HEK293 (cell line): ENCODE measurements around the gene RER1.

Experiments
- CTCF ChIA-PET: fragments of 350-600 bp; formaldehyde crosslinking; extraction: SDS; loops from one replicate; lab custom pipeline; 2021; ENCODE audit warnings: antibody characterized with exemption; lab: Yijun Ruan, JAX
- POLR2A ChIA-PET: fragments of 300-600 bp; formaldehyde crosslinking; extraction: SDS; loops from one replicate; lab custom pipeline; 2020; ENCODE audit warnings: antibody characterized with exemption, inconsistent platforms; lab: Yijun Ruan, JAX
- H3K27ac ChIP-seq: fragments of 200-500 bp; sonication (Bioruptor generic); 2 replicates; pipeline ENCODE4 v1.5.1; 2014; ENCODE audit warnings: low read depth, low read length, control low read depth, inconsistent platforms; ENCODE audit errors: extremely low read depth
- H3K36me3 ChIP-seq, 2 experiments: fragments of 200-500 bp in 1 of 2; sonication (Bioruptor generic) in 1 of 2; 1 replicate in 1 of 2; 2 replicates in 1 of 2; pipeline ENCODE4 v1.5.1; 2014 to 2017; ENCODE audit warnings: inconsistent platforms in 2 of 2, low read length in 2 of 2; ENCODE audit not compliant: control insufficient read depth in 2 of 2, insufficient read depth in 1 of 2
- H3K4me1 ChIP-seq: fragments of 200-500 bp; sonication (Bioruptor generic); 2 replicates; pipeline ENCODE4 v1.5.1; 2014; ENCODE audit warnings: mild to moderate bottlenecking, low read length, inconsistent platforms; ENCODE audit not compliant: control insufficient read depth, insufficient read depth
- H3K4me3 ChIP-seq: 2 replicates; pipeline ENCODE4 v1.5.1; 2011; ENCODE audit warnings: low read depth, mild to moderate bottlenecking, control low read depth, low read length, moderate library complexity
- H3K9me3 ChIP-seq: fragments of 200-500 bp; sonication (Bioruptor generic); 2 replicates; pipeline ENCODE4 v1.5.1; 2014; ENCODE audit warnings: low read depth, low read length, inconsistent platforms; ENCODE audit not compliant: control insufficient read depth, insufficient read depth
- KLF16 ChIP-seq: fragments of 450-650 bp; formaldehyde crosslinking; IDR thresholded peaks from 2 replicates; pipeline ENCODE4 v1.5.1; 2017; ENCODE audit warnings: missing biosample characterization, missing genetic modification characterization
- KLF9 ChIP-seq: fragments of 450-650 bp; formaldehyde crosslinking; IDR thresholded peaks from 2 replicates; pipeline ENCODE4 v1.5.1; 2016; ENCODE audit warnings: missing biosample characterization, missing genetic modification characterization, low read depth
- SCRT1 ChIP-seq: fragments of 450-650 bp; formaldehyde crosslinking; IDR thresholded peaks from 2 replicates; pipeline ENCODE4 v1.5.1; 2016; ENCODE audit warnings: missing biosample characterization, missing genetic modification characterization, borderline replicate concordance
- SCRT2 ChIP-seq: fragments of 450-650 bp; formaldehyde crosslinking; IDR thresholded peaks from 2 replicates; pipeline ENCODE4 v1.5.1; 2016; ENCODE audit warnings: missing biosample characterization, missing genetic modification characterization
- WT1 ChIP-seq: fragments of 450-650 bp; formaldehyde crosslinking; IDR thresholded peaks from 2 replicates; pipeline ENCODE4 v1.5.1; 2016; ENCODE audit warnings: missing biosample characterization, missing genetic modification characterization
- ZEB2 ChIP-seq: fragments of 450-650 bp; formaldehyde crosslinking; IDR thresholded peaks from 2 replicates; pipeline ENCODE4 v1.5.1; 2016; ENCODE audit warnings: missing biosample characterization, missing genetic modification characterization
- ZFHX2 ChIP-seq: fragments of 450-650 bp; formaldehyde crosslinking; conservative IDR thresholded peaks from 2 replicates; pipeline ENCODE4 v1.5.1; 2016; ENCODE audit warnings: missing biosample characterization, missing genetic modification characterization
- ZNF23 ChIP-seq: fragments of 450-650 bp; formaldehyde crosslinking; IDR thresholded peaks from 2 replicates; pipeline ENCODE4 v1.5.1; 2016; ENCODE audit warnings: missing biosample characterization, missing genetic modification characterization, borderline replicate concordance
- ZNF24 ChIP-seq: fragments of 450-650 bp; formaldehyde crosslinking; IDR thresholded peaks from 2 replicates; pipeline ENCODE4 v1.5.1; 2016; ENCODE audit warnings: missing biosample characterization, missing genetic modification characterization
- ZNF37A ChIP-seq: fragments of 450-650 bp; IDR thresholded peaks from 2 replicates; pipeline ENCODE4 v1.5.1; 2018; ENCODE audit warnings: missing biosample characterization, missing genetic modification characterization
- ZNF707 ChIP-seq: fragments of 450-650 bp; formaldehyde crosslinking; IDR thresholded peaks from 2 replicates; pipeline ENCODE4 v1.5.1; 2016; ENCODE audit warnings: missing biosample characterization, missing genetic modification characterization
- TF ChIP-seq, protein P1 (sequence below): fragments of 450-650 bp; formaldehyde crosslinking; IDR thresholded peaks from 2 replicates; pipeline ENCODE4 v1.5.1; 2016; ENCODE audit warnings: missing biosample characterization, missing genetic modification characterization, borderline replicate concordance
- TF ChIP-seq, protein P2 (sequence below): fragments of 450-650 bp; formaldehyde crosslinking; IDR thresholded peaks from 2 replicates; pipeline ENCODE4 v1.5.1; 2016; ENCODE audit warnings: missing biosample characterization, missing genetic modification characterization, borderline replicate concordance
- TF ChIP-seq, protein P3 (sequence below): fragments of 450-650 bp; formaldehyde crosslinking; IDR thresholded peaks from 2 replicates; pipeline ENCODE4 v1.5.1; 2017; ENCODE audit warnings: missing biosample characterization, missing genetic modification characterization

The RER1 gene

DNA sequence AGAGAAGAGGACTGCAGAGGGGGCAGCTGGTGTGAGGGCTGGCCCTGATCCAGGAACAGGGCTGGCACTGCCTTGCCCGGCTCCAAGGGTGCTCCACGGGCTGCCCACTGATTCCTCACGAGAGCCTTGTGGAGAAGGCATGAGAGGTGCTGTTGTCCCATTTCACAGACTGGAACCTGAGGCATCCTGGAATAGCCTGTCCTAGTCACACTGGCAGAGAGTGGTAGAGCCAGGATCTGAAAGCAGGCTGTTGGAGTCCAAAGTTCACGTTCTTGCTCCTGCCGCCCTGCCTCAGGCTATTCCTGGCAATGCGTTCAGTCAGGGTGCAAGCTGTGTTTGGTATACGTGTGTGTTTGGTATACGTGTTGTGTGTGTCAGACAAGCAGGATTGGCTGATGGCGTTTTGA, 1.8 kb downstream of the RER1 start:
- Histone ChIP-seq H3K36me3 (peaks cover 7 to 72% of the 10 kb centered on the region in 2 experiments), H3K9me3 (no peaks in the 10 kb centered on the region), H3K4me1 (peaks cover 3% of the 10 kb centered on the region; the same call in 1 of the 2 replicates), H3K27ac (no peak overlapping the region)
- CTCF ChIA-PET = interaction anchor here (1.3 to 1.4 kb wide), 2 partner anchors 12 to 199 kb away, joined by 4 to 5 read pairs; partner anchors contain the start of gene FAAP20
- POLR2A ChIA-PET = interaction anchor here (1.1 kb wide), 1 partner anchor 12 kb away, joined by 3 read pairs; no protein-coding TSS in a partner anchor
- TF ChIP-seq KLF16 (tag by site-specific recombination) (no peak), WT1 (tag by site-specific recombination) (no peak), ZNF707 (tag by site-specific recombination) (no peak), ZNF23 (tag by site-specific recombination) (no peak), ZNF24 (tag by site-specific recombination) (no peak), ZNF37A (tag by site-specific recombination) (no peak)
- TF ChIP-seq, protein P1, sequence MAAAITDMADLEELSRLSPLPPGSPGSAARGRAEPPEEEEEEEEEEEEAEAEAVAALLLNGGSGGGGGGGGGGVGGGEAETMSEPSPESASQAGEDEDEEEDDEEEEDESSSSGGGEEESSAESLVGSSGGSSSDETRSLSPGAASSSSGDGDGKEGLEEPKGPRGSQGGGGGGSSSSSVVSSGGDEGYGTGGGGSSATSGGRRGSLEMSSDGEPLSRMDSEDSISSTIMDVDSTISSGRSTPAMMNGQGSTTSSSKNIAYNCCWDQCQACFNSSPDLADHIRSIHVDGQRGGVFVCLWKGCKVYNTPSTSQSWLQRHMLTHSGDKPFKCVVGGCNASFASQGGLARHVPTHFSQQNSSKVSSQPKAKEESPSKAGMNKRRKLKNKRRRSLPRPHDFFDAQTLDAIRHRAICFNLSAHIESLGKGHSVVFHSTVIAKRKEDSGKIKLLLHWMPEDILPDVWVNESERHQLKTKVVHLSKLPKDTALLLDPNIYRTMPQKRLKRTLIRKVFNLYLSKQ (tag by site-specific recombination) = no peak
- TF ChIP-seq, protein P2, sequence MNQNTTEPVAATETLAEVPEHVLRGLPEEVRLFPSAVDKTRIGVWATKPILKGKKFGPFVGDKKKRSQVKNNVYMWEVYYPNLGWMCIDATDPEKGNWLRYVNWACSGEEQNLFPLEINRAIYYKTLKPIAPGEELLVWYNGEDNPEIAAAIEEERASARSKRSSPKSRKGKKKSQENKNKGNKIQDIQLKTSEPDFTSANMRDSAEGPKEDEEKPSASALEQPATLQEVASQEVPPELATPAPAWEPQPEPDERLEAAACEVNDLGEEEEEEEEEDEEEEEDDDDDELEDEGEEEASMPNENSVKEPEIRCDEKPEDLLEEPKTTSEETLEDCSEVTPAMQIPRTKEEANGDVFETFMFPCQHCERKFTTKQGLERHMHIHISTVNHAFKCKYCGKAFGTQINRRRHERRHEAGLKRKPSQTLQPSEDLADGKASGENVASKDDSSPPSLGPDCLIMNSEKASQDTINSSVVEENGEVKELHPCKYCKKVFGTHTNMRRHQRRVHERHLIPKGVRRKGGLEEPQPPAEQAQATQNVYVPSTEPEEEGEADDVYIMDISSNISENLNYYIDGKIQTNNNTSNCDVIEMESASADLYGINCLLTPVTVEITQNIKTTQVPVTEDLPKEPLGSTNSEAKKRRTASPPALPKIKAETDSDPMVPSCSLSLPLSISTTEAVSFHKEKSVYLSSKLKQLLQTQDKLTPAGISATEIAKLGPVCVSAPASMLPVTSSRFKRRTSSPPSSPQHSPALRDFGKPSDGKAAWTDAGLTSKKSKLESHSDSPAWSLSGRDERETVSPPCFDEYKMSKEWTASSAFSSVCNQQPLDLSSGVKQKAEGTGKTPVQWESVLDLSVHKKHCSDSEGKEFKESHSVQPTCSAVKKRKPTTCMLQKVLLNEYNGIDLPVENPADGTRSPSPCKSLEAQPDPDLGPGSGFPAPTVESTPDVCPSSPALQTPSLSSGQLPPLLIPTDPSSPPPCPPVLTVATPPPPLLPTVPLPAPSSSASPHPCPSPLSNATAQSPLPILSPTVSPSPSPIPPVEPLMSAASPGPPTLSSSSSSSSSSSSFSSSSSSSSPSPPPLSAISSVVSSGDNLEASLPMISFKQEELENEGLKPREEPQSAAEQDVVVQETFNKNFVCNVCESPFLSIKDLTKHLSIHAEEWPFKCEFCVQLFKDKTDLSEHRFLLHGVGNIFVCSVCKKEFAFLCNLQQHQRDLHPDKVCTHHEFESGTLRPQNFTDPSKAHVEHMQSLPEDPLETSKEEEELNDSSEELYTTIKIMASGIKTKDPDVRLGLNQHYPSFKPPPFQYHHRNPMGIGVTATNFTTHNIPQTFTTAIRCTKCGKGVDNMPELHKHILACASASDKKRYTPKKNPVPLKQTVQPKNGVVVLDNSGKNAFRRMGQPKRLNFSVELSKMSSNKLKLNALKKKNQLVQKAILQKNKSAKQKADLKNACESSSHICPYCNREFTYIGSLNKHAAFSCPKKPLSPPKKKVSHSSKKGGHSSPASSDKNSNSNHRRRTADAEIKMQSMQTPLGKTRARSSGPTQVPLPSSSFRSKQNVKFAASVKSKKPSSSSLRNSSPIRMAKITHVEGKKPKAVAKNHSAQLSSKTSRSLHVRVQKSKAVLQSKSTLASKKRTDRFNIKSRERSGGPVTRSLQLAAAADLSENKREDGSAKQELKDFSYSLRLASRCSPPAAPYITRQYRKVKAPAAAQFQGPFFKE (tag by site-specific recombination) = no peak
- TF ChIP-seq, protein P3, sequence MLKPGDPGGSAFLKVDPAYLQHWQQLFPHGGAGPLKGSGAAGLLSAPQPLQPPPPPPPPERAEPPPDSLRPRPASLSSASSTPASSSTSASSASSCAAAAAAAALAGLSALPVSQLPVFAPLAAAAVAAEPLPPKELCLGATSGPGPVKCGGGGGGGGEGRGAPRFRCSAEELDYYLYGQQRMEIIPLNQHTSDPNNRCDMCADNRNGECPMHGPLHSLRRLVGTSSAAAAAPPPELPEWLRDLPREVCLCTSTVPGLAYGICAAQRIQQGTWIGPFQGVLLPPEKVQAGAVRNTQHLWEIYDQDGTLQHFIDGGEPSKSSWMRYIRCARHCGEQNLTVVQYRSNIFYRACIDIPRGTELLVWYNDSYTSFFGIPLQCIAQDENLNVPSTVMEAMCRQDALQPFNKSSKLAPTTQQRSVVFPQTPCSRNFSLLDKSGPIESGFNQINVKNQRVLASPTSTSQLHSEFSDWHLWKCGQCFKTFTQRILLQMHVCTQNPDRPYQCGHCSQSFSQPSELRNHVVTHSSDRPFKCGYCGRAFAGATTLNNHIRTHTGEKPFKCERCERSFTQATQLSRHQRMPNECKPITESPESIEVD (tag by site-specific recombination) = no peak
- TF ChIP-seq, all 188 proteins: peak for 0
- H3K4me3 ChIP-seq = no peak overlapping the region

DNA sequence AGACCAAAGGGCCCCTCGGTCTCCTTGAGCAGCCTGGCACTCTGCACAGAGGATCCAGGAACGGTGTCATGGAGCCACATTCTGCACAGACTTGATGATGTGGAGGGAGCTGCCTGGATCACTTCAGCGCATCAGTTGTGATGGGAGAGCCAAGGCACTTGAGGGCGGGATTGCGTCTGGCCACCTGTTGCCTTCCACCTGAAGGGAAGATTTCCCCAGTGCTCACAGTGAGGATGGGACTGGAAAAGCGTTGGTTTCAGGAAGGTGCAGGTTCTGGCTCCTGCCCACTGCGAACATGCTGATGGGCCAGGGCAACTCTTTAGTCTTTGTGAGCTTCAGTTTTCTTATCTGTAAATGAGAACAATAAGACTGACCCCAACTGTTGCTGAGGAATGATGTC, 2.6 kb downstream of the RER1 start:
- Histone ChIP-seq H3K4me3 (no peak overlapping the region), H3K4me1 (peaks cover 3% of the 10 kb centered on the region; the same call in 1 of the 2 replicates), H3K27ac (no peak overlapping the region), H3K9me3 (no peaks in the 10 kb centered on the region), H3K36me3 (peaks cover 8 to 77% of the 10 kb centered on the region in 2 experiments)
- TF ChIP-seq ZEB2 (tag by site-specific recombination) = no peak
- no peak for TF ChIP-seq KLF9 (tag by site-specific recombination)
- TF ChIP-seq ZFHX2 (tag by site-specific recombination) = no peak
- TF ChIP-seq SCRT1 (tag by site-specific recombination) = peak; percentile 97
- peak; percentile 98 for TF ChIP-seq SCRT2 (tag by site-specific recombination)
- POLR2A ChIA-PET = interaction anchor here (1.1 kb wide), 1 partner anchor 12 kb away, joined by 3 read pairs; no protein-coding TSS in a partner anchor
- CTCF ChIA-PET = interaction anchor here (0.6 to 1.4 kb wide), 3 partner anchors 13 to 220 kb away, joined by 3 to 5 read pairs (median 4); partner anchors contain the start of gene FAAP20
